DMS79 (cell line): Measurements from ENCODE around the gene EZH1.

Source experiments
- DNase-seq: peaks from one replicate; lab custom pipeline; 2025; lab: John Stamatoyannopoulos, UW

Gene EZH1

GRCh38 chr17:42744806-42745617 lies at the start of gene EZH1:
Gene EZH1 (minus strand): TSS chr17:42745040. CDS start chr17:42728941, 16,099 bp downstream.
- peak; percentile 86 for DNase-seq

GRCh38 chr17:42792545-42792944 lies 47.7 kb upstream of the EZH1 start:
- no peak for DNase-seq

GRCh38 chr17:42791948-42792347 lies 47.1 kb upstream of the EZH1 start:
- no peak for DNase-seq

- no peak for DNase-seq
Observed at GRCh38 chr17:42787266-42787665, 42.4 kb upstream of the EZH1 start.

- no peak for DNase-seq
Observed at GRCh38 chr17:42784811-42785592, 40.2 kb upstream of the EZH1 start.

GRCh38 chr17:42784409-42784808 lies 39.6 kb upstream of the EZH1 start:
- DNase-seq: no peak

- no peak for DNase-seq
Observed at GRCh38 chr17:42783791-42784138, 38.9 kb upstream of the EZH1 start.

GRCh38 chr17:42783062-42783790 lies 38.4 kb upstream of the EZH1 start:
- DNase-seq: no peak

GRCh38 chr17:42782166-42783061 lies 37.6 kb upstream of the EZH1 start:
- DNase-seq: no peak

GRCh38 chr17:42781639-42782165 lies 36.9 kb upstream of the EZH1 start:
- no peak for DNase-seq

GRCh38 chr17:42780851-42781638 lies 36.2 kb upstream of the EZH1 start:
- no peak for DNase-seq

- DNase-seq: no peak
Observed at GRCh38 chr17:42779936-42780850, 35.4 kb upstream of the EZH1 start, which contains the start of gene WNK4. Gene WNK4 (plus strand): TSS chr17:42780610. CDS start chr17:42780699, 89 bp downstream.

GRCh38 chr17:42779304-42779935 lies 34.6 kb upstream of the EZH1 start:
- no peak for DNase-seq

- no peak for DNase-seq
Observed at GRCh38 chr17:42778570-42778969, 33.7 kb upstream of the EZH1 start.

- DNase-seq: no peak
Observed at GRCh38 chr17:42775534-42776098, 30.8 kb upstream of the EZH1 start.

- no peak for DNase-seq
Observed at GRCh38 chr17:42774066-42774745, 29.4 kb upstream of the EZH1 start.

GRCh38 chr17:42773290-42774035 lies 28.6 kb upstream of the EZH1 start, which contains the start of gene VPS25:
Gene VPS25 (plus strand): TSS chr17:42773449. CDS start chr17:42773476, 27 bp downstream.
- DNase-seq: peak; percentile 60
